Measurements from ENCODE around the gene CKS2.

GRCh38 chr9:89346696-89347095, 35.7 kb downstream of the CKS2 start:
- TF ChIP-seq CTCF (IDR thresholded peaks at IDR 0.05) (no peak), POLR2A (IDR thresholded peaks at IDR 0.05) (no peak), POLR2AphosphoS5 (IDR thresholded peaks at IDR 0.05) (no peak), EP300 (IDR thresholded peaks at IDR 0.05) (no peak)

Data from suprapubic skin (tissue), 4 donors.